Stimulated activated CD8-positive, alpha-beta memory T cell treated with anti-CD3 and anti-CD28 coated beads, Interleukin-15, amount 100 ng/mL, for 1 hour (primary cell): ENCODE measurements around the gene MYO10.
"Not testable (repeated sequence)": the region's sequence is repeated elsewhere in the genome, so short reads cannot be mapped to it uniquely, and the experiment has no call there.

Source experiments
- DNase-seq: peaks from one replicate; pipeline ENCODE4 v3.0.0-alpha.2; 2020; ENCODE audit warnings: low read depth

The MYO10 gene

GRCh38 chr5:16936150-16936988 is at the start of gene MYO10:
Gene MYO10, minus strand, starts transcription at chr5:16936288. Its CDS starts 480 bp downstream, at chr5:16935808.
- DNase-seq = peak; percentile 1

- DNase-seq = not testable (repeated sequence)
Observed at GRCh38 chr5:16985304-16985703, 49.2 kb upstream of the MYO10 start.

DNA sequence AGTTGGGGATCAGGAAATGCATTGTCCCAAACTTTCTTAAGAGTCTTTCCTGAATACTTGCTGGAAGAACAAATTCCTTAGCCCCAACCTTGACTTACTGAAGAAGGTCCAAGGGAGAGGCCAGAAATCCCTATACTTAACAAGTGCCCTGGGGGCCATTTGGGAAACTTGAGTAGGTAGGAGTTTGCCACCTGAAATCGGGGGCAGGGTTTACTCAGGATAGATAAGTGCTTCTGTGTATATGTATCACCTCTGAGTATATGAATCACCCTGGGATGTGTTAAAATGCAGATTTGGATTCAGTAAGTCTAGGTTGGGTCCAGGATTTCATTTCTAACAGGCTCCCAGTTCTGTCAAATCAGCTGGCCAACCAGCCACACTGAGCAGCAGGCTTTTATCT is 47.9 kb upstream of the MYO10 start:
- no peak for DNase-seq

DNA sequence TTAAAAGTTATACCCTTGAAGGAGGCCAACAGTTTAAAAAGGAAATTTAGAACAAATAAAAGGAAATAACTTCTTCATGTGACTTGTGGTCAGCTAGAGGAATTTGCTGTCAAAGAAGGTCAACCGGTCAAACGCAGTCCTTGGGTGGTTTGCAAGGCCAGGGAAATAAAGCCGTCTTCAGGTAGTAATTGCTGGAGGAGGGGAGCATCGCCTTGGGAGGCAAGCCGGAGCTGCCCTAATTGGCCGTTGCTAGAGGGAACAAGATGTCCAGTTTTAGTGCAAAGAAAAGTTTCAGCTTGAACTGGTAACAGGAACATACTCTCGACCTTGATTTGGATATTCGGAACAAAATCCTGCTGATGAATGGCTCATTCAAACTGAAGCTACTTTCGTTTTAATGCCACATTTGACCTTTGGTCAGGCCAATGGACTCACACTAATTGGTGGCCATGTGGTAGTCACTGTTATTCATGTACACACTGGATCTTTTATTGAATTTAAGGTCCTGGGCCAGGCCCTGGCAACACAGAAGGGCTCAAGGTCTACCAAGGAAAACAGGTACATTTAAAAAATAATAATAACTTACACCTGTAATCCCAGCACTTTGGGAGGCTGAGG is 47.0 kb upstream of the MYO10 start:
- DNase-seq = no peak

DNA sequence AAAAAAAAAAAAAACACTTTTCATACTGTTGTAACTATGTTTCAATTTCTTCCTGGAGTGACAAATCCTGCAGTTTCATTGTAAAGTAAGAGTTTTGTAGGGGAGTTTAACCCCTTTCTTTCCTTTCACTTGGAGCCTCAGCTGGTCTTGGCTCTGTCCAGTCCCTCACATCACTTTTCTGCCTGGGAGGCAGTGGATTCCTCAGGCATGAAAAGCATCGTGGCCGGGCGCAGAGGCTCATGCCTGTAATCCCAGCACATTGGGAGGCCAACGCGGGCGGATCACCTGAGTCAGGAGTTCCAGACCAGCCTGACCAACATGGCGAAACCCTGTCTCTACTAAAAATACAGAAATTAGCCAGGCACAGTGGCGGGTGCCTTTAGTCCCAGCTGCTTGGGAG is 45.6 kb upstream of the MYO10 start:
- no peak for DNase-seq

- no peak for DNase-seq
Observed at GRCh38 chr5:16980983-16981382, 44.9 kb upstream of the MYO10 start.

- no peak for DNase-seq
Observed at GRCh38 chr5:16978296-16978695, 42.2 kb upstream of the MYO10 start.

DNA sequence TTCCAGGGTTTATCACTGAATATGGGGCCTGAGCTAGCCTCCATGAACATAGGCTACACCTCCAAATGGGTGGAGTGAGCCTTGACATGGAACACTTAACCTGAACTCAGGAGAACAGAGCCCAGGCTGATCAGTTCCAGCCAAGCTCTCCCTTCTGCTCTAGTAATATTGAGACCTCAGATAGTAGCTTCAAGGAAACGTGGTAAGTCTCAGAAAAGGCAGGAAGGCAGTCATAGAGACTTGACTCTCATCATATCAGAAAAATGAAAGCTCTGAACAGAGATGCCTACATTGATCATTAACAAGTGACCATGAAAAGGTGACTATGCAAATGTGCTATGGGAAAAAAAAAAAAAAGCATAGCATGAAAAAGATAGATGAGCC is 40.5 kb upstream of the MYO10 start:
- DNase-seq = no peak

GRCh38 chr5:16975950-16976624 is 40.0 kb upstream of the MYO10 start:
- no peak for DNase-seq

GRCh38 chr5:16974981-16975380 is 38.9 kb upstream of the MYO10 start:
- DNase-seq = no peak

DNA sequence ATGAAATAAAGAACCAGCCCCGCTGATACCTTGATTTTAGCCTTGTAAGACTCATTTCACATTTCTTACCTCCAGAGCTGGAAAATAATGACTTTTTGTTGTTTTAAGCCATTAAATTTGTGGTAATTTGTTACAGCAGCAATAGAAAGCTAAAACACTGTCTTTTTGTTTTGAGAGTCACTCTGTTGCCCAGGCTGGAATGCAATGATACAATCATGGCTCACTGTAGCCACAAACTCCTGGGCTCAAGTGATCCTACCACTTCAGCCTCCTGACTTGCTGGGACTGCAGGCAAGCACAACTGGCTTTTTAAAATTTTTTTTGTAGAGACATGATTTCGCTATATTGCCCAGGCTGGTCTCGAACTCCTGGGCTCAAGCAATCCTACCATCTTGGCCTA is 34.7 kb upstream of the MYO10 start:
- no peak for DNase-seq

DNA sequence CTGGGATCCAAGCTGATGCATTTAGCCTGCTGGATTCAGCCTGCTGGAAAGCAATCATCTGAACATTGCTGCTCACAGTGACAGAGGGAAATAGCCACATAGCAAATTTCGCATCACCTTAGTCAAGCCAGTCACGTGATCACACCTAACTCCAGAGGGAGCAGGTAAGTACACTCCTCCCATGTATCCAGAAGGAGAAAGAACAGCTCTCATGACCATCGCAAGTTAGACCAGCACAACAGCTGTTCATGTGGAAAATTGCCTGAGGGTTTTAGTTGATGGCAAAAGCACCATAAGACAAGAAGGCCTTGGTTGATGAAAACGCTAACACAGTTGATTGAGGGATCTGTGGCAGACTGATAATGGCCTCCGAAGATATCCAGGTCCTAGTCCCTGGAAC is 34.2 kb upstream of the MYO10 start:
- no peak for DNase-seq

- no peak for DNase-seq
Observed at GRCh38 chr5:16965581-16965980, 29.5 kb upstream of the MYO10 start.

GRCh38 chr5:16963821-16964220 is 27.7 kb upstream of the MYO10 start:
- no peak for DNase-seq

- DNase-seq = no peak
Observed at GRCh38 chr5:16961131-16961530, 25.0 kb upstream of the MYO10 start.

- no peak for DNase-seq
Observed at GRCh38 chr5:16957304-16958196, 21.5 kb upstream of the MYO10 start.

- no peak for DNase-seq
Observed at GRCh38 chr5:16953729-16954128, 17.6 kb upstream of the MYO10 start.

- DNase-seq = no peak
Observed at GRCh38 chr5:16952968-16953671, 17.0 kb upstream of the MYO10 start.

- DNase-seq = no peak
Observed at GRCh38 chr5:16946725-16947124, 10.6 kb upstream of the MYO10 start.

- no peak for DNase-seq
Observed at GRCh38 chr5:16944816-16945562, 8.9 kb upstream of the MYO10 start.
